Spleen (tissue), 7 donors: Measurements from ENCODE around the gene NEMF.

Experiments used
- CTCF ChIP-seq, 11 experiments: fragments of 200-600 bp in 7 of 11; fragments of 450-650 bp in 4 of 11; sonication (generic) in 4 of 11; IDR thresholded peaks in 8 of 11; conservative IDR thresholded peaks in 3 of 11; 1 replicate in 7 of 11; 2 replicates in 4 of 11; pipeline versions ENCODE4 v1.4.0 to v1.8.0; 2016 to 2021; ENCODE audit warnings: antibody characterized with exemption in 11 of 11, inconsistent platforms in 4 of 11, mild to moderate bottlenecking in 1 of 11
- POLR2A ChIP-seq, 3 donors: fragments of 450-650 bp; IDR thresholded peaks; one replicate each; pipeline ENCODE4 v1.5.1; 2017; ENCODE audit warnings: antibody characterized with exemption in 3 of 3, mild to moderate bottlenecking in 1 of 3
- donor health status: DM: no; HTN: no; CAD: no; lungs with moderate emphysema.
- donor health status: DM: no; HTN: no; CAD: no.
- donor health status: DM: no; HTN: no; CAD: no.

DNA sequence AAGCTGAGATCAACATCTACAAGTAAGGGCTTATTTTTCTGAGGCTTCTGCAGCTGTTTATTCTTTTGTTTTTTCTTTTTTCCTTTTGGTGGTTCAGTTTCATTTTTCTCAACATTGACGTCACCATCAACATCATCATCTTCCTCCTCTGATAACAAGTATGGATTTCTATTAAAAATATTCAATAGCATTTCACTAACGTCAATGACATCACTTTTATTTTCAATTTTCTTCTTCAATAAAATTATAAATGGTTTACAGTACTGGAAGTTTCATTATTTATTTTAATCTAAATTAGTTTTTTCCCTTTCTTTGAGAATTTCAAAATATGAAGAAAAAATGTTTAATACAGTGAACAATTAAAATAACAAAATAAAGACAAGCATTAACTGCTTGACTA lies 23.9 kb downstream of the NEMF start:
- TF ChIP-seq CTCF (IDR thresholded peaks at IDR 0.05 in 8 of 11, conservative IDR thresholded peaks at IDR 0.05 in 3 of 11): no peak
- no peak for TF ChIP-seq POLR2A (IDR thresholded peaks at IDR 0.05)
